Heart left ventricle (tissue), 16 donors: Measurements from ENCODE around the gene VPS37B. TPM values are rescaled to one million over a fixed set of nuclear protein-coding genes. Genes with fewer than 3 reads are reported as not detected.
"Not testable (repeated sequence)": the region's sequence is repeated elsewhere in the genome, so short reads cannot be mapped to it uniquely, and the experiment has no call there.

ENCODE experiments used
- ATAC-seq, 4 donors: fragments of 200-7000 bp; cut with Tn5 transposase; one replicate each; pipeline ENCODE4 v1.9.1; 2020 to 2022; ENCODE audit warnings: moderate library complexity in 4 of 4, mild to moderate bottlenecking in 3 of 4, moderate number of reproducible peaks in 1 of 4
- DNase-seq, 5 donors: peaks; one replicate each; pipeline ENCODE4 v3.0.0-alpha.2; 2020
- H3K27ac ChIP-seq, 12 donors: fragments of 200-600 bp; sonication (generic) in 4 of 12; one replicate each; pipeline versions ENCODE4 v1.5.0 to v1.8.0; 2016 to 2022; ENCODE audit warnings: mild to moderate bottlenecking in 2 of 12
- H3K27me3 ChIP-seq, 9 donors: fragments of 200-600 bp; sonication (generic) in 2 of 9; one replicate each; pipeline versions ENCODE4 v1.5.1 to v1.8.0; 2016 to 2022; ENCODE audit warnings: mild to moderate bottlenecking in 3 of 9
- H3K36me3 ChIP-seq, 9 donors: fragments of 200-600 bp; sonication (generic) in 2 of 9; one replicate each; pipeline versions ENCODE4 v1.5.0 to v1.8.0; 2018 to 2022; ENCODE audit warnings: mild to moderate bottlenecking in 2 of 9
- H3K4me1 ChIP-seq, 12 donors: fragments of 200-600 bp; sonication (generic) in 4 of 12; one replicate each; pipeline versions ENCODE4 v1.5.0 to v1.8.0; 2016 to 2022; ENCODE audit warnings: mild to moderate bottlenecking in 3 of 12
- H3K4me3 ChIP-seq, 12 donors: fragments of 200-600 bp; sonication (generic) in 4 of 12; one replicate each; pipeline versions ENCODE4 v1.5.0 to v1.8.0; 2017 to 2022; ENCODE audit warnings: mild to moderate bottlenecking in 9 of 12, moderate library complexity in 4 of 12
- H3K9me3 ChIP-seq, 12 donors: fragments of 200-600 bp; sonication (generic) in 4 of 12; one replicate each; pipeline versions ENCODE4 v1.5.0 to v1.8.0; 2016 to 2022; ENCODE audit warnings: mild to moderate bottlenecking in 1 of 12
- CTCF ChIP-seq, 12 donors: fragments of 200-600 bp; sonication (generic) in 4 of 12; IDR thresholded peaks; one replicate each; pipeline versions ENCODE4 v1.5.0 to v1.8.0; 2018 to 2022; ENCODE audit warnings: antibody characterized with exemption in 12 of 12, mild to moderate bottlenecking in 5 of 12
- POLR2A ChIP-seq, 2 donors: fragments of 450-650 bp; IDR thresholded peaks; one replicate each; pipeline ENCODE4 v1.6.1; 2017; ENCODE audit warnings: antibody characterized with exemption in 2 of 2, mild to moderate bottlenecking in 2 of 2, moderate library complexity in 2 of 2
- WGBS, 4 donors: extraction: QIAGEN DNeasy Blood & Tissue Kit in 2 of 4; methylation state at CpG; one replicate each; pipeline versions ENCODE4 v1.1.5 to v1.1.7; 2013 to 2018; 5-methylcytosine and 5-hydroxymethylcytosine counted together
- intact Hi-C, 10 donors: fragments of 100-400 bp; cut with DNase I; formaldehyde crosslinking; loops; one replicate each; pipeline versions ENCODE4 v1.11.1 to v1.14.2; 2022
- polyA plus RNA-seq, 2 donors: library from polyadenylated mRNA; stranded (reverse); fragments of 200-250 nt; gene quantifications; one replicate each; pipeline ENCODE4 v1.2.3, GENCODE V29; 2013
- total RNA-seq, 9 donors: library from RNA; depleted of rRNA in 2 of 9; stranded (reverse); fragments of >200 nt in 2 of 9; fragmentation: NEBNext Ultra II Directional in 3 of 9; extraction: Animal tissue kit (Norgen Biotek cat#: 25700) in 3 of 9; gene quantifications; one replicate each; pipeline versions ENCODE4 v1.1.0 to v1.2.4, GENCODE V29; 2016 to 2023
- donor health status: ischemic (EF 13 %, LVEDD 7.1; RV severe dilation, severe dysfunction).
- donor health status: healthy with polysubstance abuse.
- donor health status: DM: no; HTN: yes; CAD: no.
- donor health status: DM: no; HTN: no; CAD: no.
- donor health status: ischemic (EF 25% LVEDD 6.9; RV normal size, moderate dysfunction).
- donor health status: ischemic (EF 25% LVEDD 5.7; RV mildly dilated, moderate dysfunction).
- donor health status: healthy.
- donor health status: DM: yes; HTN: yes; CAD: no.
- donor health status: ischemic (EF 35%, LVEDD 5.7; RV mildly dilated, moderate dysfunction).
- donor health status: nonischemic (EF 11% LVEDD 7.7; RV severe dilation, severe dysfunction).
- donor health status: DM: yes; HTN: yes; CAD: no.
- donor health status: PGD.
- donor health status: ischemic (EF 29% LVEDD 5.4; RV normal size, mild dysfunction).
- donor health status: nonischemic (EF 23%, LVEDD 6.1; RV moderate dilation, normal function).

Gene VPS37B
- total and polyA plus RNA-seq, 11 donors = 14.5 to 51.2 (median 21.7) TPM

GRCh38 chr12:122942637-122943036 is 46.7 kb upstream of the VPS37B start:
- H3K4me1 ChIP-seq = peaks cover 0 to 49% (median 37%) of the 10 kb centered on the region in 12 donors
- WGBS, 4 donors = 82 to 93% (median 86%) methylated on average over 2 of the region's 2 CpGs
- DNase-seq = no peak
- intact Hi-C loops = loop anchor here in 1 of 10 donors (5.0 kb wide), 1 partner anchor 40 kb away; no protein-coding TSS in a partner anchor
- no peak overlapping the region for H3K4me3 ChIP-seq
- peak overlapping the region in 11 of 12 donors; percentile 18 to 88 (median 73) for H3K27ac ChIP-seq
- peaks cover 0 to 23% (median 6%) of the 10 kb centered on the region in 9 donors for H3K36me3 ChIP-seq
- no peak for ATAC-seq
- TF ChIP-seq POLR2A (IDR thresholded peaks at IDR 0.05) (no peak), CTCF (IDR thresholded peaks at IDR 0.05) (no peak)
- H3K9me3 ChIP-seq = no peaks in the 10 kb centered on the region
- H3K27me3 ChIP-seq = no peaks in the 10 kb centered on the region

GRCh38 chr12:122941351-122941750 is 45.4 kb upstream of the VPS37B start:
- 82 to 92% (median 90%) methylated on average over 5 of the region's 5 CpGs for WGBS, 4 donors
- not testable (repeated sequence) for H3K27me3 ChIP-seq, DNase-seq, H3K9me3 ChIP-seq, H3K27ac ChIP-seq, H3K4me3 ChIP-seq, ATAC-seq
- H3K4me1 ChIP-seq = peaks cover 0 to 36% (median 24%) of the 10 kb centered on the region in 12 donors
- intact Hi-C loops = loop anchor here in 1 of 10 donors (5.0 kb wide), 1 partner anchor 39 kb away; no protein-coding TSS in a partner anchor
- peaks cover 0 to 29% (median 7%) of the 10 kb centered on the region in 9 donors for H3K36me3 ChIP-seq

- ATAC-seq (no peak), DNase-seq (no peak)
- intact Hi-C loops = no loop called here
- WGBS, 4 donors = 89 to 96% (median 93%) methylated on average over 4 of the region's 4 CpGs
- TF ChIP-seq CTCF (IDR thresholded peaks at IDR 0.05) (no peak), POLR2A (IDR thresholded peaks at IDR 0.05) (no peak)
- Histone ChIP-seq H3K27ac (no peak overlapping the region), H3K27me3 (no peaks in the 10 kb centered on the region), H3K9me3 (no peaks in the 10 kb centered on the region), H3K4me1 (peaks cover 0 to 17% (median 9%) of the 10 kb centered on the region in 12 donors), H3K36me3 (peaks cover 0 to 37% (median 7%) of the 10 kb centered on the region in 9 donors), H3K4me3 (no peak overlapping the region)
Measured at GRCh38 chr12:122939125-122939524, 43.2 kb upstream of the VPS37B start.

GRCh38 chr12:122937622-122938091 is 41.7 kb upstream of the VPS37B start:
- Histone ChIP-seq H3K4me1 (peaks cover 0 to 7% (median under 1%) of the 10 kb centered on the region in 12 donors), H3K36me3 (peaks cover 0 to 42% (median 7%) of the 10 kb centered on the region in 9 donors), H3K4me3 (no peak overlapping the region), H3K27ac (no peak overlapping the region), H3K9me3 (no peaks in the 10 kb centered on the region), H3K27me3 (no peaks in the 10 kb centered on the region)
- no peak for TF ChIP-seq POLR2A (IDR thresholded peaks at IDR 0.05)
- TF ChIP-seq CTCF (IDR thresholded peaks at IDR 0.05) = no peak
- ATAC-seq (no peak), DNase-seq (no peak)
- WGBS, 4 donors = 88 to 95% (median 92%) methylated on average over 3 of the region's 3 CpGs
- intact Hi-C loops = no loop called here

GRCh38 chr12:122935318-122935717 is 39.4 kb upstream of the VPS37B start:
- Histone ChIP-seq H3K27ac (no peak overlapping the region), H3K36me3 (peaks cover 0 to 54% (median 11%) of the 10 kb centered on the region in 9 donors)
- no peak for ATAC-seq

More at GRCh38 chr12:122935318-122935717, 39.4 kb upstream of the VPS37B start:
- Histone ChIP-seq H3K4me3 (no peak overlapping the region), H3K4me1 (no peaks in the 10 kb centered on the region), H3K9me3 (no peaks in the 10 kb centered on the region), H3K27me3 (no peaks in the 10 kb centered on the region)
- TF ChIP-seq POLR2A (IDR thresholded peaks at IDR 0.05) (no peak), CTCF (IDR thresholded peaks at IDR 0.05) (no peak)
- intact Hi-C loops = no loop called here
- 80 to 93% (median 90%) methylated on average over 4 to 8 of the region's 8 CpGs for WGBS, 4 donors
- DNase-seq = peak in 1 of 5 donors; percentile 40
